GM18907 (cell line): Measurements from ENCODE around the gene FAM216A.
A peak's percentile ranks its signal among the peaks of the same experiment; 100 is the strongest.
"Not testable (repeated sequence)": the region's sequence is repeated elsewhere in the genome, so short reads cannot be mapped to it uniquely, and the experiment has no call there.

Experiments used
- ATAC-seq: cut with Tn5 transposase; IDR thresholded peaks from one replicate; pipeline ENCODE4 v1.9.1; 2021; ENCODE audit warnings: mild to moderate bottlenecking, moderate library complexity; ENCODE audit not compliant: unreplicated experiment

Gene FAM216A

DNA sequence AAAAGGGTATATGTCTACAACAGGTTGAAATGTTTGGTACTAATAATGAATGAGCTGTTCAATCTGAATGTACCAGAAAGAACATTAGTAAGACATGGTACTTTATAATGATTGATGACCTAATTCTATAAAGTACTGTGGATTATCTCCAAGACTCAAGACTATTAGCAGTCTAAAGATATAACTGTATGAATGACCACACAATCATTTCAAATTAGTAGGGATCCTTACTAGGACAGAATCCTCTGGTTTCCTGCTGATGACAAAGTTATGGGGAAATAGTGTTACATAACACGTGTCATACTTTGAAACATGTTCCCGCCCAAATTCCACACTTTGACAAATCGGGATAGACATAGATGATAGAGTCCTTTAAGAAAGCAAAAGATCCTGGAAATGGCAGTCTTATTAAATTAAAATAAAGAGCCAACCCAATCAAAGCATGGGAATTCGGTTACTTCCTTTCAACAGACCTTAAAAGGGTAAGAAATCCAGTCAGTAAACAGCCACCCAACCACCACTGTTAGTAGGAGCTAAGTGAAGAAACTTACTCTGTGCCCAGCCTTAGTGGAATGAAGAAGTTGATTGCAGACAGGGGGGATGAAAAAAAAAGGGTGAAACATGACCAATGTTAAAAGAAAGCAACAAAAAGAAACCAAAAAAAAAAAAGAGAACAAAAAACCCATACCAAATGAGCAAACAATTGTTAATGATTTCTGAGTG is 30.5 kb downstream of the FAM216A start:
- no peak for ATAC-seq

DNA sequence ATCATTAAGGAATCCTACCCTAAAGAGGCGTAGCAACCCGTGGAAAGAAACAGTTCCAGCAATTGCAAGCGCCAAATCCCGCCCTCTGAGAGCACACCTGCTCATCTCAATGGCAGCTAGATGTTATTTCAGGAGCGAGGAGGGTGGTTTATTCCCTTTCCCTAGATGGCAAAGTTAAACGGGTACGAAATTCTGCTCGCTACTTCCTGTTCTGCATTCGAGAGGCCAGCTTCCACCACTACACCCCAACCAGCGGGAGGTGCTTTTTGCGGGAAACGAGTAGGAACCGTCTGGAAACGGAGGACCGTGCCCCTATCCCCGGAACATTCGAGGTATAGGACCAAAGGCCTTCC is 32.7 kb downstream of the FAM216A start:
- ATAC-seq, result no peak

DNA sequence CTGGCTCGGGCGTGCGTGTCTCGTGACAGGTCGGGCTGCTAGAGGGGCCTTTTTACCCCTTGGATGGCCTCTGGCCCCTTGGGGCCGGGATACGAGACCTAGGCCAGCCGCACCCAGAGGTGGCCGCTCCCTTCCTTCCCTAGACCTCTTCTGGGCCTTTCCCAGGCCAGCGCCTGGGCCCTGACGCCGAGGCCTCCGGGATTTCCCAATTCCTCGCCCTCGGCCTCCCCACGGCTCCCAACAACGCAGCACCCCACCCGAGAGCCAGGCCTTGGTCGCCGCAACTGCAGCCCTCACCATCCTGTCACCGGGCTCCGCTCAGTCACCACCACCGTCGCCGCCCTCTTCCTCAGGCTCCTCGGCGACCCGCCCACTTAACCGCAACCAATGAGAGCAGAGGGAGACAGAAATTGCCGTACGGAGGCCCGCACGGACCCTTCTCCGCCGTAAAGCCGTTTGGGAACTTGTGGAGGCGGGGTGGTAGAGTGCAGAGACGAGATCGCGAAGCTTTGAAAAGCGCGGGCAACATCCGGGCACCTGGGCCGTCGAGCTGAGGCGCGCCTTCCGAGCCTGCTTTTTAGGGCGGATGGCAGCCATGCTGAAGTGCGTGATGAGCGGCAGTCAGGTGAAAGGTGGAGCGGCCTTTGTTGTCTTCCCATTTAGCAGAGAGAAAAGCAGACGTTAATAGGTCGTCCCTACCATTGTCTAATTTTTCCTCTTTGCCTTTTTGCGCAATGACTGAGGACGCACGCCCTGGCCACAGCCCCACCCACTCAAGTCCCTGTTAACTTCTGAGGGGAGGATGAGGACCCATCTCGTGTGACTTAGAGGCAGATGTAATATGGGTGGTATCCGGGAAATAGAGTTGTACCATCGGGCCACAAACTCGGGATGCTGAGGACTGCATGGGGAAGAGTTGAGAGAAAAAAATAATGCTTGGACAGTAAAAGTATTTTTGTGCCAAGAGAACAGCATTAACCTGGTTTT is 33.4 kb downstream of the FAM216A start, which contains the start of the genes RAD9B and VPS29:
Gene RAD9B, plus strand, starts transcription at position 580 of the 987 bp plus-strand sequence. Its CDS starts 7 bp downstream, at position 587.
Gene VPS29, minus strand, starts transcription at position 360 of the 987 bp plus-strand sequence. Its CDS starts 60 bp downstream, at position 300.
- peak; percentile 93 for ATAC-seq

DNA sequence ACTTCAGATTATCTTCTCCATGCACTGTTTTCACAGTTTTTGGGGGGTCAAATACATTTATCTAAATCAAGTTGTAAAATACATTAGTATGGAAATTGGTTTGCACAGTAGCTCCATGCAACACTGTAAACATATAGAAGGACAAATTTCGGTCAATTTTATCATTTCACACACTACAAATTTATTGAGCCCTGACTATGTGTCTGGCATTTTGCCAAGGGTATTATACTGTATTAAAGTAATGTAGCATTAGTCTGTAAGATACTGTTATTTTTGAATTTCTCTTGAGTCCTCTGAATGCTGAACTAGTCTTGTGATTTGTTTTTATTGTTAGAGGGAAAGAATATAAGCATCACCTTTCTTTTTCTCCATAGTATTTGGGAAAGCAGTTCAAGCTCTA is 34.8 kb downstream of the FAM216A start:
- no peak for ATAC-seq

DNA sequence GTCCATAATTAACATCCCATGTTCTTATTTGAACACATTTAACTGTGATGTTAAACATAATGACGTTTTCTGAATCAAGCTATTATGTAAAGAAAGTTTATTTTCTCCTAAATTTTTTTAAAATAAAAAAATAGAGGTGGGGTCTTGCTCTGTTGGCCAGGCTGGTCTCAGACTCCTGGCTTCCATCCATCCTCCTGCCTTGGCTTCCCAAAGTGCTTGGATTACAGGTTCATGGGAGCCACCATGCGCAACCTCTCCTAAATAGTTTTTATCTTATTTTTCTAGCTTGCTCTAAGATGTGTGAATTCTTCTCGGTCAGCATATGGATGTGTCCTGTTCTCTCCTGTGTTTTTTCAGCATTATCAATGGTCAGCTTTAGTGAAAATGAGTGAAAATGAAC is 36.7 kb downstream of the FAM216A start:
- ATAC-seq, result no peak

DNA sequence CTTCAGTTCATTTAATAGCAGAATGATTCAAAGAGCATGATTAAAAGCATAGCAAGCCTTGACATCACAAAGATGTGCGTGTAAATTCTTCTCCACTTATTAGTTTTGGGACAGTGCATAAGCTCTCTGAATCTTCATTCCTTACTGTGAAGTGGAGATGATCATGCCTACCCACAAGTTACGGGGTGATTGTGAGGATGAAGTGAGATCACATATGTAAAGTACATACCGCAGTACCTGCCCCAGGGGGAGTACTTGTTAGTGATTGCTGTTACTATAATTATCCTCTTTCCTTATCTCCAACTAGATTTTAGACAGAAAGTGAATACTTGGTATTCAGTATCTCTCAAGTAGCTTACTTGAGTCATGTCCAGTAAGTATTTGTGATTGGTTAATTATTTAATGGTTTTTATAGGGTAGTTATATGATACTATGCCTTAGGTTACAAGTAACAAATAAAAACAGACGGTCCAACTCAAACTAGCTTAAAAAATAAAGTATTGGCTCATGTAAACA is 39.5 kb downstream of the FAM216A start:
- ATAC-seq, result no peak

DNA sequence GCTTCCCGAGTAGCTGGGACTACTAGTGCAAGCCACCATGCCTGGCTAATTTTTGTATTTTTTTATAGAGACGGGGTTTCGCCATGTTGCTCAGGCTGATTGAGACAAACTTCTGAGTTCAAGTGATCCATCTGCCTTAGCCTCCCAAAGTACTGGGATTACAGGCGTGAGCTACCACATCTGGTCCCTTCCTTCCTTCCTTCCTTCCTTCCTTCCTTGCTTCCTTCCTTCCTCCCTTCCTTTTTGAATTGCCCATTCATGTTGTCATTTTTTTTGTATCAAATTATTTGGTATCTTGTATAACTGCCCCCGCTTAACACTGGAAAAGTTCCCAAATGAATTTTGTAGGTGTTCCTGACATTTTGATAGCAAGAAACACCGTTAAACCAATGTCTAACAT is 45.2 kb downstream of the FAM216A start:
- no peak for ATAC-seq

DNA sequence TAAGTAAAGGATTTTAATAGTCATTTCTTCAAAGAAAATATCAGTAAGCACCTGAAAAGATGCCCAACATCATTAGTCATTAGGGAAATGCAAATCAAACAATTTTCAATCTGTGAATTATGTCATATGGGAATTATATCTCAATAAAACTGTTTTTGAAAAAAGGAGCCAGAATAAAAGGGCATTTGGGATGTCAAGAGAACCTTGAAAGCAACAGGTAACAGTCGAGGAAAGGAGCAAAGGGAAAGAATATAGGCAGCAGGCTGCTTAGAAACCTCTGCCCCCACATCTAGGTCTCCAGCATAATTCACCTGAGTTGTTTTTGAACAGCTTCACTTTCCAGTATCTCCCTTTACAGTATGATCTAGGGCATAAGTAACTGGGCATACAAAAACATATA is 45.7 kb downstream of the FAM216A start:
- ATAC-seq, result no peak

DNA sequence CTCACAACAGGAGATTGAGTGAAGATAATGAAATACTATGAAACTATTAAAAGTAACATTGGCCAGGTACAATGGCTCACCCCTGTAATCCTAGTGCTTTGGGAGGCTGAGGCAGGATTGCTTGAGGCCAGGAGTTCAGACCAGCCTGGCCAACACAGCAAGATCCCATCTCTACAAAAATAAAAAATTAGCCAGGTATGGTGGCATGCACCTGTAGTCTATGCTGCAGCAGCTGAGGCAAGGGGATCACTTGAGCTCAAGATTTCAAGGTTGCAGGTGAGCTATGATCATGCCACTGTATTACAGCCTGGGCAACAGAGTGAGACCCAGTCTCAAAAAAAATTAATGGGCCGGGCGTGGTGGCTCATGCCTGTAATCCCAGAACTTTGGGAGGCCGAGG is 48.4 kb downstream of the FAM216A start:
- ATAC-seq, result no peak

DNA sequence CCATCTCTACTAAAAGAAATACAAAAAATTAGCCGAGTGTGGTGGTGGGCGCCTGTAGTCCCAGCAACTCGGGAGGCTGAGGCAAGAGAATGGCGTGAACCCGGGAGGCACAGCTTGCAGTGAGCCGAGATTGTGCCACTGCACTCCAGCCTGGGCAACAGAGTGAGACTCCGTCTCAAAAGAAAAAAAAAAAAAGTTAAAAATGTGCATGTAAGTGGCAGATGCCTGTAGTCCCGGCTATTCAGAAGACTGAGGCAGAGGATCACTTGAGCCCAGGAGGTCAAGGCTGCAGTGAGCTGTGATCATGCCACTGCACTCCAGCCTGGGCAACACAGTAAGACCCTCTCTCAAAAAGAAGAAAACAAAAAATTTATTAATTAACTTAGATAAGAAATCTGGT is 49.4 kb downstream of the FAM216A start:
- not testable (repeated sequence) for ATAC-seq

DNA sequence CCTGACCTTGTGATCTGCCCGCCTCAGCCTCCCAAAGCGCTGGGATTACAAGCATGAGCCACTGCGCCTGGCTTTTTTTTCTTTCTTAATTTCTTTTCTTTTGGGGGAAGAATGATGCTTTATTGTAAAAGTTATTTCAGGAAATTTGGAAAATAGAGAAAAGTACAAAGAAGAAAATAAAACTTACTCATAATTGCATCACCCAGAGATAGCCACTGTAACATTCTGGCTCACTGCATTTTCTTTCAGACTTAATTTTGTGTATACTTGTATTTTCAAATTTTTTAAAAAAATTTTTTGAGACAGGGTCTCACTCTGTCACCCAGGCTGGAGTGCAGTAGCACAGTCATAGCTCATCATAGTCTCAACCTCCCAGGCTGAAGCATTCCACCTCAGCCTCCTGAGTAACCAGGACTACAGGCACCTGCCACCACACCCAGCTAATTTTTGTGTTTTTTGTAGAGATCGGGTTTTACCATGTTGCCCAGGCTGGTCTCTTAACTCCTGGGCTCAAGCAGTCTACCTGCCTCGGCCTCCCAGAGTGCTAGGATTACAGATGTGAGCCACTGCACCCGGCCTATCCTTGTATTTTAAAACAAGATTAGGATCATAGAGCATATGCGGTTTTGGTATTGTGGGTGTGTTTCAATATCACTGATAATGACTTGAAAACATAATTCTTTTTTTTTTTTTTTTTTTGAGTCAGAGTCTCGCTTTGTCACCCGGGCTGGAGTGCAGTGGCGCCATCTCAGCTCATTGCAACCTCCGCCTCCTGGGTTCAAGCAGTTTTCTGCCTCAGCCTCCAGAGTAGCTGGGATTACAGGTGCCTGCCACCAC is 52.4 kb downstream of the FAM216A start:
- not testable (repeated sequence) for ATAC-seq

DNA sequence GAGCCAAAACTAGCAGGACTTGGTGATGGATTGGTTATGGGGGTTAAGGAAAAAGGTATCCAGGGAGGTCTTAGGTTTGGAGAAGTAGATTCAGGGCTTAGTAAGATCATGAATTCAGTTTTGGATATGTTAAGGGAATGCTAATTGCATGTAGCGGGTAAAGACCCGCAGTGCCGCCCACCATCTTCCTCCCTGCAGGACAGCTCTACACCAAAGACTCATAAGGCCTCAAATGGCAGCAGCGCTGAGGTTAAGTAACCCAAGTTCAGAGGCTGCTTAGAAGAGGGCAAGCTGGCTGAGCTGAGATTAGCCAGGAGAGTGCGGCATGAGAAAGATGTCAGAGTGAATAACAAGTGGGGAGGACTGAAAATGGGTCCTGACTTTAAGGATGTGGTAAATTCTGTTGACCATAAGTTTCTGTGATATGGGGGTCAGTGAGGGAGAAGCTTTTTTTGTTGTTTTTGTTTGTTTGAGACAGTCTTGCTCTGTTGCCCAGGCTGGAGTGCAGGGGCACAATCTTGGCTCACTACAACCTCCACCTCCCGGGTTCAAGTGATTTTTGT is 59.7 kb downstream of the FAM216A start:
- no peak for ATAC-seq

DNA sequence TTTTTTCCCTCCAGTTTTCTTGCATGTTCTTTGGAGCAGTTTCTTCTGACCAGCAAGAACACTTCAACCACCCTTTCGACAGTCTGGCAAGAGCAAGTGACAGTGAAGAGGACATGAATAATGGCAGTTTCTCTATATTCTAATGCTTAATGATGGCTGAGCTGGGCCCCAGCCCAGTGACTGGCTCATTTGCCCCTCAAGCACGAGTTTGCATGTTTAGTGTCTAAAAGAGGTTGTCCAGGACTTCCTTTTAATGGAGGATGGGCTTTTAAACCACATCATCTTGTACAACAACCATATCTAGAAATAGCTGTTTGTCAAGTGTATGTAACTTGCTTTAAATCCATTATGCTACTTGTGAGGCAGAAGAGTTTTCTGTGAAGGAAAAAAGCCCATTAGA is 61.9 kb downstream of the FAM216A start:
- no peak for ATAC-seq

DNA sequence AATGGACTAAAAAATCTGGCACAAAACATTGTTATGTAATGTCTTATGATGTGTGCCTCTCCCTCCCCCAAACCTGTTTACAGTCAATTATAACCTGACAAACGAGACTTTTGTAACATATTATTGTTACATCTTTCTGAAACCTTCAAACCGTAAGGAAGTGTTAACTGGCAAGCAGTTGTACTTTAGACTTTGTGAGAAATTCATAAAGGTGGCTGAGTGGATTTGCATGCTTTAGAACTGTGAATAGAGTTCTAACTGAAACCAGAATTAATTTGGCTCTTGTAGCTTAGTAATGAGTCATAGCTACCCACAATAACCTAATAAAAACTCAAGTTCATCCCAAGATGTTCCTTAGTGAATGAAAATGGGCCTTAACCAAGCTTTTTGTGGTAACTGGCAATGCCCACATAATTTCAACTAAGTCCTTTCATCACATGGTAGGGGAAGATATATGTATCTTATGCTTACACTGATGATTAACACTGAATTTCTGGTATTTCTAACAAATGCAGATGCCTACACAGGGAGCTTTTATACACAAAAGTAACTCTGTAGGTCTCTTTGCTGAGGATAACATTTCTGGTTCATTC is 63.2 kb downstream of the FAM216A start:
- peak; percentile 81 for ATAC-seq

DNA sequence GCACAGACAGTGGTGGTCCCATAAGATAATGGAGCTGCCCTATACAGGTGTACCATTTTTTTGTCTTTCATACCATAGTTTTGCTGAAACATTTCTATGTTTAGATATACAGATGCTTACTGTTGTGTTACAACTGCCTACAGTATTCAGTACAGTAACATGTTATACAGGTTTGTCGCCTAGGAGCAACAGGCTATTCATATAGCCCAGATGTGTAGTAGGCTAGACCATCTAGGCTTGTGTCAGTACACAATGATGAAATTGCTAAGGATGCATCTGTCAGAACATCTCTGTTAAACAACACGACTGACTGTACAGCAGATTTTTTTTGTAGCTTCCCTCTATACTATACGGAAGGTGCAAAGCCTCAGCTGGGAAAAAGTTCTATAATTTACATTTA is 64.0 kb downstream of the FAM216A start:
- no peak for ATAC-seq

DNA sequence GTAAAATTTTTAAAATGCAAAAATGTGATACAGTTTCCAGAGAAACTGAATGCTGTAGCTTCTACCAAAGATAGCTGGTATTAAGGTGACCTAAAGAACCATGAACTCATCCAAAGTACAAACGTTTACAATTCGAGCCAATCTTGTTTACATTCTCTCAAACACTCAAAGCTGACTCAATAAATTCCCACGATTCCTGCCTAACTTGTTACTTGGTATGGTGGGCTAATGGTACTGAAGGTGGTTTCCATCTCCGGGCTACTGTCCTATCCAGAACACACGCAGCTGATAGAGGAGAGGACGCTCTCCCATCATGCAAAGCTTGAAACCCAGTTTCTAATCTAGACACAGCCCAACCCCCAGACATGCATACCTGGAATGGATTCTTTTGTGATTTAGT is 65.0 kb downstream of the FAM216A start:
- no peak for ATAC-seq

DNA sequence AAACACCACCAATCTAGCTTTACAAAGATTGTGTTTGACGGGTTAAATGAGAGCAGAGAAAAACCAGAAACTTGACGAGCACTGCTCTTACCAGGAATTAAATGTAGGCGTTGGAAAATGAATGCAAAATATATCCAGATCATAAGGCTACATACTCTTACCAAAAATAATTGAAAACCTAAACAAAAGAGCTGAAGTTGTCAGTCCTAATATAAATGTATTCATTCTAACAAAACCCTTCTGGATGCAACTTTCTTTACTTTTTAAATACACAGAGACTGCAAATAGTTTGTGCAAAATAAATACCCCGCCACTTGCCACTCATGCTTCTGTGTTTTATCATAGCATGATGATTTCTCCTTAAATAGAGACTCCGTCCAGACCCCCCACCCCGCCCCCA is 66.2 kb downstream of the FAM216A start:
- no peak for ATAC-seq

DNA sequence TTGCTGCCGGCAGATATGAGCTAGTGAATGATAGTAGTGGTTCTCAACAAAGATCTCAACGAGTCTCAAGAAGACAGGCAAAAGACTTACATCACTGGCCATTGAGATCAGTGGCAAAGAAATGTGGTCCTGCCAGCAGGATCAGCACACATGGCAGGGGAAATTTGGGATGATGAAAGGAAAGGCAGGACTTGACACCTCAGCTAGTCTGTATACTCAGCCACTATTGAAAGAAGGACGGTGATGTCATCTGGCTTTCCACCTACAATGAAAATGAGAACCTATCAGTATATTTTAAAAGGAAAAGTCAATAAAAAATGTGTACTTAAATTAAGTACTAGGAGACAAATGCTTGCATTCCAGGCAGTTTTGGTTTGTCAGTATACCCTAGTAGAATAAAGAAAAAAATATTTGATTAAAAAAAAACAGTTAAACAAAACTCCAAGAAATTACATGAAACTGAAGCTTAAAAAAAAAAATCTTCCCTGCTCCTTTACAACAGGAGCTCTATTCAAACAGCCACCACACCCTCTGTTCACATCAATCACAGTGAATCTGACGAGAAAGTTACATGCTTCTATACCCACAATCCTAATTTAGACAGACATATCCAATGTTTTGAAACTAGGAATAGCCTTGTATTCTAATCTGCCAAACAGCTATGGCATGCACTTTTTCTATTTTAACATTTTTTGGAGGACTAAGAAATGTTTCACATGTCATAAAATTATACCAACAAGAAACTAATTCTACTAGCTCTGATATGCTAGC is 68.4 kb downstream of the FAM216A start:
- ATAC-seq, result no peak
